H1 (cell line): Measurements from ENCODE around the gene CHSY3. TPM values are rescaled to one million over a fixed set of nuclear protein-coding genes. Genes with fewer than 3 reads are reported as not detected.

Experiments
- CTCF ChIA-PET: fragments of 300-600 bp; sonication (Branson Sonifier 250); formaldehyde crosslinking; loops from one replicate; lab custom pipeline; 2021; ENCODE audit not compliant: partially characterized antibody; lab: Charles Lee
- POLR2A ChIA-PET: fragments of 300-600 bp; sonication (Branson Sonifier 250); formaldehyde crosslinking; loops from one replicate; lab custom pipeline; 2021; ENCODE audit warnings: inconsistent platforms; ENCODE audit not compliant: partially characterized antibody; lab: Charles Lee
- DNase-seq, 2 experiments: peaks; one replicate each; pipeline versions ENCODE4 v3.0.0 to v3.0.0-alpha.2; 2010 to 2022; ENCODE audit warnings: low spot score in 2 of 2, low read depth in 1 of 2, mixed read lengths in 1 of 2
- FAIRE-seq: peaks from 2 replicates; lab custom pipeline; 2011; peaks lifted over from hg19 to GRCh38; lab: Jason Lieb, UNC
- H2AFZ ChIP-seq: 2 replicates; pipeline ENCODE4 v1.8.1; 2012; ENCODE audit warnings: low read length, inconsistent platforms
- H2AK5ac ChIP-seq: 2 replicates; pipeline ENCODE4 v1.6.1; 2013; ENCODE audit warnings: low read depth, low read length
- H2BK120ac ChIP-seq: replicated peaks from 2 replicates; pipeline ENCODE3; 2013; ENCODE audit warnings: low read depth, low read length, inconsistent platforms
- H2BK12ac ChIP-seq: 2 replicates; pipeline ENCODE4 v1.6.1; 2013; ENCODE audit warnings: low read depth, low read length
- H2BK15ac ChIP-seq: 2 replicates; pipeline ENCODE4 v1.6.1; 2013; ENCODE audit warnings: low read length
- H2BK20ac ChIP-seq: 2 replicates; pipeline ENCODE4 v1.6.1; 2013; ENCODE audit warnings: low read length
- H2BK5ac ChIP-seq: 2 replicates; pipeline ENCODE4 v1.6.1; 2013; ENCODE audit warnings: low read depth, low read length
- H3K14ac ChIP-seq: 2 replicates; pipeline ENCODE4 v1.6.1; 2013; ENCODE audit warnings: inconsistent platforms; ENCODE audit not compliant: insufficient read length
- H3K18ac ChIP-seq: 2 replicates; pipeline ENCODE4 v1.6.1; 2013; ENCODE audit warnings: low read length; ENCODE audit errors: extremely low read depth
- H3K23ac ChIP-seq: 2 replicates; pipeline ENCODE4 v1.6.1; 2013; ENCODE audit warnings: inconsistent platforms; ENCODE audit not compliant: insufficient read length
- H3K23me2 ChIP-seq: 2 replicates; pipeline ENCODE4 v1.6.1; 2013; ENCODE audit warnings: low read depth, low read length
- H3K27ac ChIP-seq: 2 replicates; pipeline ENCODE4 v1.6.1; 2011; ENCODE audit warnings: low read depth, low read length, inconsistent platforms
- H3K27me3 ChIP-seq, 4 experiments: replicated peaks in 1 of 4; 1 replicate in 1 of 4; 2 replicates in 3 of 4; pipeline versions ENCODE4 v1.6.1 to v1.8.1; 2011 to 2013; ENCODE audit warnings: low read length in 3 of 4, mild to moderate bottlenecking in 3 of 4, inconsistent platforms in 2 of 4, mixed read lengths in 2 of 4, moderate library complexity in 1 of 4; ENCODE audit not compliant: control insufficient read depth in 3 of 4, insufficient read depth in 3 of 4; ENCODE audit errors: extremely low read depth in 1 of 4
- H3K36me3 ChIP-seq, 4 experiments: 2 replicates each; pipeline versions ENCODE4 v1.6.1 to v1.8.1; 2011 to 2013; ENCODE audit warnings: mild to moderate bottlenecking in 4 of 4, low read length in 3 of 4, moderate library complexity in 2 of 4, control low read depth in 1 of 4, inconsistent platforms in 1 of 4; ENCODE audit not compliant: insufficient read depth in 4 of 4, control insufficient read depth in 2 of 4
- H3K4ac ChIP-seq: replicated peaks from 2 replicates; pipeline ENCODE3; 2013; ENCODE audit warnings: low read length, low read depth, mixed read lengths, inconsistent platforms; ENCODE audit not compliant: insufficient read length
- H3K4me1 ChIP-seq, 4 experiments: replicated peaks in 1 of 4; 1 replicate in 1 of 4; 2 replicates in 3 of 4; pipeline versions ENCODE4 v1.6.1 to v1.8.1; 2011 to 2013; ENCODE audit warnings: low read length in 3 of 4, inconsistent platforms in 2 of 4, mixed read lengths in 1 of 4; ENCODE audit not compliant: insufficient read depth in 4 of 4, control insufficient read depth in 3 of 4
- H3K4me2 ChIP-seq, 2 experiments: 2 replicates each; pipeline versions ENCODE4 v1.6.1 to v1.8.1; 2011 to 2013; ENCODE audit warnings: low read depth in 2 of 2, low read length in 2 of 2, control low read depth in 1 of 2, inconsistent platforms in 1 of 2, mild to moderate bottlenecking in 1 of 2; ENCODE audit not compliant: insufficient read depth in 1 of 2
- H3K4me3 ChIP-seq, 4 experiments: fragments of 200-600, 300-600 bp in 1 of 4; sonication (generic), shearing (Covaris generic), sonication (Bioruptor Twin) in 1 of 4; 2 replicates each; pipeline versions ENCODE4 v1.5.1 to v1.8.1; 2011 to 2016; ENCODE audit warnings: low read length in 4 of 4, low read depth in 3 of 4, control low read depth in 2 of 4, inconsistent platforms in 2 of 4, mild to moderate bottlenecking in 2 of 4, mixed read lengths in 1 of 4, moderate library complexity in 1 of 4; ENCODE audit not compliant: insufficient read depth in 2 of 4; ENCODE audit errors: extremely low read depth in 1 of 4
- H3K56ac ChIP-seq: replicated peaks from 2 replicates; pipeline ENCODE3; 2013; ENCODE audit warnings: low read depth, mild to moderate bottlenecking, mixed read lengths, low read length, inconsistent platforms; ENCODE audit not compliant: insufficient read length
- H3K79me1 ChIP-seq: 2 replicates; pipeline ENCODE4 v1.6.1; 2013; ENCODE audit warnings: low read depth, low read length, control low read depth
- H3K79me2 ChIP-seq, 2 experiments: 2 replicates each; pipeline versions ENCODE4 v1.6.1 to v1.8.1; 2012 to 2013; ENCODE audit warnings: low read length in 2 of 2, mild to moderate bottlenecking in 2 of 2, inconsistent platforms in 1 of 2; ENCODE audit not compliant: insufficient read depth in 2 of 2, control insufficient read depth in 1 of 2
- H3K9ac ChIP-seq, 4 experiments: replicated peaks in 1 of 4; 1 replicate in 1 of 4; 2 replicates in 3 of 4; pipeline versions ENCODE4 v1.6.1 to v1.8.1; 2011 to 2013; ENCODE audit warnings: low read depth in 3 of 4, low read length in 3 of 4, control low read depth in 2 of 4, mild to moderate bottlenecking in 2 of 4, moderate library complexity in 2 of 4, inconsistent platforms in 1 of 4; ENCODE audit errors: extremely low read depth in 1 of 4
- H3K9me3 ChIP-seq, 2 experiments: 2 replicates each; pipeline versions ENCODE4 v1.6.1 to v1.8.1; 2012 to 2013; ENCODE audit warnings: mild to moderate bottlenecking in 2 of 2, moderate library complexity in 2 of 2, control low read depth in 1 of 2, inconsistent platforms in 1 of 2, low read depth in 1 of 2, low read length in 1 of 2, mixed read lengths in 1 of 2; ENCODE audit not compliant: insufficient read depth in 2 of 2
- H4K20me1 ChIP-seq, 2 experiments: replicated peaks in 1 of 2; 2 replicates each; pipeline versions ENCODE3 to v1.8.1; 2011 to 2013; ENCODE audit warnings: inconsistent platforms in 2 of 2, low read length in 2 of 2, mild to moderate bottlenecking in 1 of 2; ENCODE audit not compliant: insufficient read depth in 2 of 2, control insufficient read depth in 1 of 2
- H4K5ac ChIP-seq: 2 replicates; pipeline ENCODE4 v1.6.1; 2013; ENCODE audit warnings: low read length, low read depth, mixed read lengths, inconsistent platforms; ENCODE audit not compliant: insufficient read length
- H4K8ac ChIP-seq: 2 replicates; pipeline ENCODE4 v1.8.0; 2013; ENCODE audit warnings: mild to moderate bottlenecking, moderate library complexity, low read length, inconsistent platforms; ENCODE audit not compliant: insufficient read depth; ENCODE audit errors: extremely low read depth
- H4K91ac ChIP-seq: replicated peaks from 2 replicates; pipeline ENCODE3; 2013; ENCODE audit warnings: low read length, mixed read lengths, inconsistent platforms; ENCODE audit not compliant: insufficient read length
- BRCA1 ChIP-seq: IDR thresholded peaks from 2 replicates; pipeline ENCODE4 v1.6.1; 2012; ENCODE audit warnings: low read depth, low read length, improper control_type of control experiment
- SIX5 ChIP-seq: IDR thresholded peaks from 2 replicates; pipeline ENCODE4 v1.6.1; 2011; ENCODE audit warnings: mild to moderate bottlenecking, low read depth, low read length
- SUZ12 ChIP-seq: fragments of 200-600 bp; sonication (generic); IDR thresholded peaks from 2 replicates; pipeline ENCODE4 v1.6.1; 2012; ENCODE audit warnings: mild to moderate bottlenecking, inconsistent platforms, low read length, moderate library complexity, mixed read lengths
- WGBS, 2 experiments: shearing (Covaris generic) in 1 of 2; methylation state at CpG; one replicate each; pipeline versions ENCODE4 v1.1.6 to v1.1.7; 2013 to 2015; ENCODE audit warnings: low lambda C conversion rate in 2 of 2, mixed read lengths in 2 of 2, inconsistent platforms in 1 of 2, low coverage in 1 of 2, missing lambda C conversion rate in 1 of 2; ENCODE audit not compliant: insufficient replicate concordance in 2 of 2, insufficient coverage in 1 of 2, insufficient read length in 1 of 2; ENCODE audit errors: extremely low coverage in 1 of 2, missing lambda C conversion rate in 1 of 2; 5-methylcytosine and 5-hydroxymethylcytosine counted together
- polyA plus RNA-seq, 7 experiments: library from polyadenylated mRNA; depleted of rRNA in 3 of 7; stranded (reverse) in 5 of 7; unstranded in 2 of 7; fragments of >200 nt in 5 of 7; fragments of 200-250 nt in 2 of 7; gene quantifications; 1 replicate in 5 of 7; 2 replicates in 1 of 7; 4 replicates in 1 of 7; pipeline versions ENCODE4 v1.2.1 to v1.2.3, GENCODE V29; 2011 to 2013; ENCODE audit warnings: missing spikeins in 2 of 7, mixed read lengths in 2 of 7
- total RNA-seq: library from RNA; stranded (reverse); fragmentation: NEBNext Ultra II Directional; extraction: Animal tissue kit (Norgen Biotek cat#: 25700); gene quantifications from 2 replicates; pipeline ENCODE4 v1.2.1, GENCODE V29; 2021
- TF ChIP-seq, protein P1 (sequence below): IDR thresholded peaks from 2 replicates; pipeline ENCODE4 v1.6.1; 2012; ENCODE audit warnings: low read length, inconsistent platforms

Gene CHSY3
- total and polyA plus RNA-seq, 2 of the 8 experiments (the other 6 are each of a cell fraction or from before 2014, with no cell fraction given), result 0.24 to 1.8 TPM

DNA sequence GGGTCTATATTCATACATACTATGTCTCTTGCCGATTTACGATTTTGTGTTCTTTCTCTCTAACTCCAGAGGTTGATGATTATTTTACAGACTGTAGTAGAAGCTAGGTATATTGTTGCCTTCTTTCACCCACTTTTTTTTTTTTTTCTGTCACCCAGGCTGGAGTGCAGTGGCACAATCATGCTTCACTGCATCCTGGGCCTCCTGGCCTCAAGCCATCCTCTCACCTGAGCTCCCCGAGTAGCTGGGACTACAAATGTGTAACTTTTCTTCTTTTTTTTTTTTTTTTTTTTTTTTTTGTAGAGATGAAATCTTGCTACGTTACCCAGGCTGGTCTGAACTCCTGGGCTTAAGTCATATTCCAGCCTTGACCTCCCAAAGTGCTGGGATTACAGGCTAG lies 96.2 kb downstream of the CHSY3 start:
- H3K4me1 ChIP-seq, result no peaks in the 10 kb centered on the region
- no peak overlapping the region for H3K18ac ChIP-seq
- no peak overlapping the region for H3K4ac ChIP-seq
- no peak overlapping the region for H3K4me2 ChIP-seq
- H3K9ac ChIP-seq, result no peak overlapping the region
- no peak overlapping the region for H3K14ac ChIP-seq
- POLR2A ChIA-PET, result no interaction called here
- H3K56ac ChIP-seq, result no peak overlapping the region
- no peak overlapping the region for H2BK5ac ChIP-seq
- no peaks in the 10 kb centered on the region for H3K36me3 ChIP-seq
- FAIRE-seq (no peak), DNase-seq (no peak)
- H2BK12ac ChIP-seq, result no peak overlapping the region
- H2AFZ ChIP-seq, result no peak overlapping the region
- no peaks in the 10 kb centered on the region for H3K23me2 ChIP-seq
- CTCF ChIA-PET, result interaction anchor here (0.6 to 1.5 kb wide), 2 partner anchors 229 to 802 kb away, joined by 3 read pairs; no protein-coding TSS in a partner anchor
- H3K27ac ChIP-seq, result no peak overlapping the region
- H3K79me2 ChIP-seq, result no peaks in the 10 kb centered on the region
- H3K79me1 ChIP-seq, result no peaks in the 10 kb centered on the region
- H2BK20ac ChIP-seq, result no peak overlapping the region
- H2BK120ac ChIP-seq, result no peak overlapping the region
- H2AK5ac ChIP-seq, result no peak overlapping the region
- H4K20me1 ChIP-seq, result no peaks in the 10 kb centered on the region
- no peak overlapping the region for H4K91ac ChIP-seq
- H4K5ac ChIP-seq, result no peak overlapping the region
- no peak overlapping the region for H2BK15ac ChIP-seq
- no peak overlapping the region for H3K23ac ChIP-seq
- no peak overlapping the region for H3K4me3 ChIP-seq
- no peaks in the 10 kb centered on the region for H3K9me3 ChIP-seq
- TF ChIP-seq, protein P1, sequence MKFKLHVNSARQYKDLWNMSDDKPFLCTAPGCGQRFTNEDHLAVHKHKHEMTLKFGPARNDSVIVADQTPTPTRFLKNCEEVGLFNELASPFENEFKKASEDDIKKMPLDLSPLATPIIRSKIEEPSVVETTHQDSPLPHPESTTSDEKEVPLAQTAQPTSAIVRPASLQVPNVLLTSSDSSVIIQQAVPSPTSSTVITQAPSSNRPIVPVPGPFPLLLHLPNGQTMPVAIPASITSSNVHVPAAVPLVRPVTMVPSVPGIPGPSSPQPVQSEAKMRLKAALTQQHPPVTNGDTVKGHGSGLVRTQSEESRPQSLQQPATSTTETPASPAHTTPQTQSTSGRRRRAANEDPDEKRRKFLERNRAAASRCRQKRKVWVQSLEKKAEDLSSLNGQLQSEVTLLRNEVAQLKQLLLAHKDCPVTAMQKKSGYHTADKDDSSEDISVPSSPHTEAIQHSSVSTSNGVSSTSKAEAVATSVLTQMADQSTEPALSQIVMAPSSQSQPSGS, result no peak
- TF ChIP-seq SIX5 (no peak), SUZ12 (no peak), BRCA1 (no peak)
- TF ChIP-seq, all 59 proteins: peak for 0
- Histone ChIP-seq H3K27me3 (no peaks in the 10 kb centered on the region), H4K8ac (no peak overlapping the region)
- WGBS, 2 experiments, result 91% methylated on average over 4 of the region's 4 CpGs; no CpG with 5 or more reads in 1 of the 2 experiments
